HG03175 (cell line): ENCODE data around the gene RAB31.
"Not testable (repeated sequence)": the region's sequence is repeated elsewhere in the genome, so short reads cannot be mapped to it uniquely, and the experiment has no call there.

Experiments
- ATAC-seq: cut with Tn5 transposase; IDR thresholded peaks from one replicate; pipeline ENCODE4 v1.9.1; 2021; ENCODE audit warnings: mild to moderate bottlenecking, moderate library complexity; ENCODE audit not compliant: unreplicated experiment

Gene RAB31

GRCh38 chr18:9878783-9879242 lies 170.7 kb downstream of the RAB31 start:
- no peak for ATAC-seq

GRCh38 chr18:9884090-9884489 lies 176.0 kb downstream of the RAB31 start:
- no peak for ATAC-seq

GRCh38 chr18:9884532-9885140 lies 176.5 kb downstream of the RAB31 start:
- no peak for ATAC-seq

- ATAC-seq, result no peak
Measured at GRCh38 chr18:9885170-9886004, 177.3 kb downstream of the RAB31 start, which contains the start of gene TXNDC2. Gene TXNDC2, plus strand, starts transcription at chr18:9885973. Its CDS starts 708 bp downstream, at chr18:9886681.

- no peak for ATAC-seq
Measured at GRCh38 chr18:9886005-9886348, 177.9 kb downstream of the RAB31 start.

GRCh38 chr18:9887992-9888391 lies 179.9 kb downstream of the RAB31 start:
- no peak for ATAC-seq

- no peak for ATAC-seq
Measured at GRCh38 chr18:9890196-9890595, 182.1 kb downstream of the RAB31 start.

GRCh38 chr18:9890957-9891356 lies 182.9 kb downstream of the RAB31 start:
- ATAC-seq, result no peak

- not testable (repeated sequence) for ATAC-seq
Measured at GRCh38 chr18:9891515-9891914, 183.4 kb downstream of the RAB31 start.

- ATAC-seq, result no peak
Measured at GRCh38 chr18:9894454-9895068, 186.5 kb downstream of the RAB31 start.

GRCh38 chr18:9897129-9897528 lies 189.0 kb downstream of the RAB31 start:
- no peak for ATAC-seq

- not testable (repeated sequence) for ATAC-seq
Measured at GRCh38 chr18:9897787-9898291, 189.7 kb downstream of the RAB31 start.

- no peak for ATAC-seq
Measured at GRCh38 chr18:9898792-9899549, 190.9 kb downstream of the RAB31 start.

GRCh38 chr18:9899550-9899930 lies 191.4 kb downstream of the RAB31 start:
- not testable (repeated sequence) for ATAC-seq

GRCh38 chr18:9900699-9901098 lies 192.6 kb downstream of the RAB31 start:
- ATAC-seq, result no peak

GRCh38 chr18:9901377-9901776 lies 193.3 kb downstream of the RAB31 start:
- no peak for ATAC-seq

- ATAC-seq, result not testable (repeated sequence)
Measured at GRCh38 chr18:9902264-9902663, 194.2 kb downstream of the RAB31 start.

GRCh38 chr18:9902832-9903231 lies 194.7 kb downstream of the RAB31 start:
- ATAC-seq, result no peak

GRCh38 chr18:9905401-9905922 lies 197.4 kb downstream of the RAB31 start:
- no peak for ATAC-seq

GRCh38 chr18:9906481-9906880 lies 198.4 kb downstream of the RAB31 start:
- no peak for ATAC-seq

- ATAC-seq, result no peak
Measured at GRCh38 chr18:9907867-9908266, 199.8 kb downstream of the RAB31 start.
